Vagina (tissue), 2 donors: Measurements from ENCODE around the gene BAZ2B.

ENCODE experiments used
- POLR2AphosphoS5 ChIP-seq, 2 donors: sonication (generic); formaldehyde crosslinking; IDR thresholded peaks; one replicate each; pipeline ENCODE4 v1.9.0; 2017; ENCODE audit warnings: antibody characterized with exemption in 2 of 2, mild to moderate bottlenecking in 2 of 2, low read depth in 1 of 2; ENCODE audit not compliant: insufficient read depth in 1 of 2
- TF ChIP-seq, protein P1 (sequence below), 3 experiments: fragments of 450-650 bp in 2 of 3; fragments of 200-600 bp in 1 of 3; sonication (generic) in 1 of 3; IDR thresholded peaks; one replicate each; pipeline ENCODE4 v1.5.1; 2017 to 2019; ENCODE audit warnings: antibody characterized with exemption in 3 of 3, mild to moderate bottlenecking in 2 of 3, moderate library complexity in 2 of 3

DNA sequence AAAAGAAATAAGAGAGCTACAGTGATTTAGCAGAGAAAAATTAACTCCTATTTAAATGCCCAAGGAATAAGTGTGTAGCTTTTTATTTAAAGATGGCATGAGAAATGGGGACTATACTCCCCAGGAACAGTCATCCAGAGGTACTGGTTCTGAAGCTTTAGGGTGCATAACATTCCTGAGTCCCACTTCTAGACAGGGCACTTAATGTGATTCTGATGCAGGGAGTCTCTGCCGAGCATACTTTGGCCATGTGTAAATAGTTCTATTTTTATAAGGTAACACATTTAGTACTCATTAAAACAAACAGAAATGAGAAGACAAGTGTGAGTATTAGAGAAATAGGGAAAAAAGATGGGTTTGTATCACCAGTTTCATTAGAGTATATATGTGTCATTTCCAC lies 175.2 kb downstream of the BAZ2B start:
- TF ChIP-seq, protein P1, sequence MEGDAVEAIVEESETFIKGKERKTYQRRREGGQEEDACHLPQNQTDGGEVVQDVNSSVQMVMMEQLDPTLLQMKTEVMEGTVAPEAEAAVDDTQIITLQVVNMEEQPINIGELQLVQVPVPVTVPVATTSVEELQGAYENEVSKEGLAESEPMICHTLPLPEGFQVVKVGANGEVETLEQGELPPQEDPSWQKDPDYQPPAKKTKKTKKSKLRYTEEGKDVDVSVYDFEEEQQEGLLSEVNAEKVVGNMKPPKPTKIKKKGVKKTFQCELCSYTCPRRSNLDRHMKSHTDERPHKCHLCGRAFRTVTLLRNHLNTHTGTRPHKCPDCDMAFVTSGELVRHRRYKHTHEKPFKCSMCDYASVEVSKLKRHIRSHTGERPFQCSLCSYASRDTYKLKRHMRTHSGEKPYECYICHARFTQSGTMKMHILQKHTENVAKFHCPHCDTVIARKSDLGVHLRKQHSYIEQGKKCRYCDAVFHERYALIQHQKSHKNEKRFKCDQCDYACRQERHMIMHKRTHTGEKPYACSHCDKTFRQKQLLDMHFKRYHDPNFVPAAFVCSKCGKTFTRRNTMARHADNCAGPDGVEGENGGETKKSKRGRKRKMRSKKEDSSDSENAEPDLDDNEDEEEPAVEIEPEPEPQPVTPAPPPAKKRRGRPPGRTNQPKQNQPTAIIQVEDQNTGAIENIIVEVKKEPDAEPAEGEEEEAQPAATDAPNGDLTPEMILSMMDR (IDR thresholded peaks at IDR 0.05): no peak
- no peak for TF ChIP-seq POLR2AphosphoS5 (IDR thresholded peaks at IDR 0.05; ENCODE audit: insufficient read depth in 1 of 2, low read depth in 1 of 2)
